NCI-H187 treated with DMSO at 0.1 percent for 48 hours (cell line): Measurements from ENCODE around the gene WWC2.

Experiments
- DNase-seq: peaks from one replicate; lab custom pipeline; 2025; lab: John Stamatoyannopoulos, UW

Gene WWC2

DNA sequence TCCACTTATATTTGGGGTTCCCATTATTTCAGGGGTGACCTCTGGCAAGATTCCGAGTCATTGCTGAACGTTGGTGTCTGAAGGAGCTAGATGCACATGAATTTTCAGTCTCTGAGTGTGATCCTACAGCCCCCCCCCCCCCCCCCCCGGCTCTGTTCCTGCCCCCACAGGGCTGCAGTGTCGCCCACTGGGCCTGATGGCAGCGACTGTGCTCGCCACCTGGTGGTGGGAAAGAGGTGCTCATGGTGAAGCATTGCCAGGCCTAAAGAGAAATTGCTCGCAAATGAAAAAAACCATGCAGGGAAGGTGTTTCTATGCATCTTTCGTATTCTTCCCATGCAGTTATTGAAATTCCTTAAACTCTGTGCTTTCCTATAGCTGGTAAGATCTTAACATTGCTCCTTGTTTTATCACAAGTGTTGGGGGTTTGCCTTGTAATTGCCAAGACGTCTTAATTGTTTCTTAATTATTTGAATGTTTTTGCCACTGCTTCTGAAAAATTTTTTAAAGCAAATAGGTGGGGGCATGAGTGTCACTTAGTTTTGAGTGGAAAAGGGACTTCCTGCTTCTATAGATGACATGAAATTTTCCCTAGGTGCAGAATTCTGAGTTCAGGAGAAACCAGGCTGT lies 157.8 kb downstream of the WWC2 start:
- DNase-seq: no peak

DNA sequence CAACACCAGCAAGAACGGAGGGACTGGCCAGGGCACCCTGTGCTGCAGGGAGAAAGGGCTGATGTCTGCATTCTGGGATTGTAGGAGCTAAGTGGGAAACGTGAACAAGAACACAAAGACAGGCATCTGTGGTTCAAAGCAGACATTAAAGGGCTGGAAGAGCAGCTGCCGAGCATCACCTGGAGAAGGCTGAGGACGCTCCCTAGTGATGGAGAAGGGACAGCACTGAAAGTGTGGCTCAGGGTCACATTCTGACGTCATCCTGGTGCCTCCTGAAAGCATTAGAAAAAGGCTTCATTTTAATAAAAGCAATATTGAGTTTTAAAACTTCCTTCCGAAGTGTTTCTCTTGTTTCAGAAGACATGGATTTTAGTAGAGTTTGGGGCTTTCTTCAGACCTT lies 158.8 kb downstream of the WWC2 start:
- no peak for DNase-seq

DNA sequence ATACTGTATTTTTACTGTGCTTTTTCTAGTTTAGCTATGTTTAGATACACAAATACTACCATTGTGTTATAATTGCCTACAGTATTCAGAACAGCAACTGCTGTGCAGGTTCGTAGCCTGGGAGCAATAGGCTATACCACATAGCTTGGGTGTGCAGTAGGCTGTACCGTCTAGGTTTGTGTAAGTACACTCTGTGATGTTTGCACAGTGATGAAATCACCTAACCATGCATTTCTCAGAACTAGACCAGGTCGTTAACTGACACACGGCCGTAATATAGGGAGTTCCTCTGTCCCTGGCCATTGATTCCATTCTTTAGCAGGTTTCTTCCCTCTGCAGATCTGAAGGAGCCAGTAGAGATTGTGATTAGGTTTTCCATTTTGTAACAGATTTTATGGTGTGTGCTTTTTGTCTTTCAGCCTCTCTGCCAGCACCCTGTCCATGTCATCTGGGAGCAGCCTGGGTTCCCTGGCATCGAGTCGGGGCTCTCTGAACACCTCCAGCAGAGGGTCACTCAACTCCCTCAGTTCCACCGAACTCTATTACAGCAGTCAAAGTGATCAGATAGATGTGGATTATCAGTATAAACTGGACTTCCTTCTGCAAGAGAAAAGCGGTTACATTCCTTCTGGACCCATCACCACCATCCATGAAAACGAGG lies 161.6 kb downstream of the WWC2 start:
- DNase-seq: no peak

DNA sequence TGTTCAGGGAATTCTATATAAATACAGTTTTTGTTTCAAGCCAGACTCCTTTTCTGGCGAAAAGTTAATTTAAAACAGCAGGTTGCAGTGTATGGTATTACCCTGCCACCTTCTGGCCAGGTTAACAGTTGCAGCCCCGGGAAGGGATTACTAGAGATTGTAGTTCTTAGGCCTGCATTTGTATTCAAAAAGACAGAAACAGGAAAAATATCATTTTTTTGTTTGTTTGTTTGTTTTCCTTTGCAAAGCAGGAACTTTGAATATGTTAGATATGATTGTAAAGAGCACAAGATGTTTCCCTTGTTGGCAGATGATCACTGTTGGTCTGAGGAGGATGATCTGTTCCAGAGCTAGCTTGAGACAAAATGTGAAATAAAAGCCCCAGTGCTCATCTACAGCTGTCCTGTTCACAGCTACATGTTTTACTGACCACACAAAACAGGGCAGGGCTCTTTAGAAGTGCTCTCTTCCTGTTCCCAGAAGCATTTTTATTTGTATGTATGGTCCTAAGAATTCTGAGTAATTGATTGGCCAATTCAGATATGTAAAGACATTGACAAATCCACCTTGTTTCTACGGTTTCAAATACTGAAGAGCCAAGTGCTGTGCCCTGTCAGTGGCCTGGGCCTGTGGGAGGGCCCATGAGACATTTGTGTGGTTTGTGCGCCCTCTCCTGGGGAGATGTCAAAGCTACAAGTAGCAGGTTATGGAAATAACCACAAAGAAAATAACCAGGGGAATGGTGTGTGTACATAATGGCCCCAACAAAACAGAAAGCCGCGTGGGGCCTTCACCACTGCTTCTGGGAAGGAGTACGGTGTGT lies 163.1 kb downstream of the WWC2 start:
- DNase-seq: no peak

DNA sequence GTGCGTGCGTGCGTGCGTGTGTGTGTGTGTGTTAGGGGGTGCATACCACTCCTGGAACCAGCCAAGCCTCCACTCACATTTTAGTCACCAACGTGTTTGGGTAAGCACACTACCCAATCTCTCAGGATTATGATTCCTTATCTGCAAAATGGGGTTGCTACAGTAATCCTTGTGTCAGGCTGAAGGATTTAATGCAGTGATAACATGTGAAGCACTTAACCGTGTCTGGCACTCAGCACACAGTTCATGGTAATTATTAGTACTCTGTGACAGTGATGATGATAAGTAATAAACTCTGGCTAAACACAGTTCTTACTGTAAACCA lies 163.7 kb downstream of the WWC2 start:
- DNase-seq: no peak

DNA sequence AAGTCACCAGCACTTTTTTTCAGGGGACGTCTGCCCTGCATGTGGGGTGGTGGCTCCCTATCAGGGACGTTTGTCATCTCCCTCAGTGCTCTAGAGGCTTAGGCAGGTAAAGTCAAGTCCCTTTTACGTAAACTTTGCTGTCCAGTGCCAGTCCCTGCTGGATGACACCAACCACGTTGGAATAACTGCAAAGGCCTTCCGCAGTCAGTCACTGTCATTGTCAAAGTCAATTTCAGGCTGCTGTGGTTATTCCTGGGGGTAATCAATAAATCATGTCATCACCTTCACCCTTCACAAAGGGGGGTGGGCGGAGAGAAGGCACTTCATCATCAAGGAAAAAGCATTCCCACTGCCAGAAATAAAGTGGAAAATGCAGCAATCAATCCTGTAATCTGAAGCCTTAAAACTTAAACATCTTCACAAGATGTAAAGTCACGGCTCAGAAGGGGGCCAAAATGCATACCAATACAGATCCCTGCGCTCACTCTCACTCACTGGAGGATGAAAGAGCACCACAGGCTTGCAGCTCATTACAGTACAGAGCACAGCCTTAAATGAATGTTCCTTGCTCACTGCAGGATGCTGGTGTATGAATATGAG lies 164.8 kb downstream of the WWC2 start:
- no peak for DNase-seq

DNA sequence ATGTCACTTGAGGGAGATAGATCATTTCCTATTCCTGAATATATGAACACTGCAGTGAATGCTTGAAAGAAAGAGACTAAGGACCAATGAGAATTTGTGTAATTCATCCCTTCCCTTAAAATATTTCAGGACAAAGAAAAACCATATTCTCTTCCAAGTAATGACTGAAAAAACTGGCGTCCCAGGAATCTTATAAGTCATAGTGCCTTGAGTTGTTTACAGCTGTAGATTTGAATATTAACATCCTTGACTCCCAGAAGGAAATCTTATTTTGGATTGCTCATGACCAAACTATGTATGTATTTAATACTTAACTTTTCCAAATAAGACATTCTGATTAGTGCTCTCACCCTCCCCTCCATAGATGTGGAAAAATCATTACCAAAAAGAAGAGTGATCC lies 165.6 kb downstream of the WWC2 start:
- DNase-seq: no peak

DNA sequence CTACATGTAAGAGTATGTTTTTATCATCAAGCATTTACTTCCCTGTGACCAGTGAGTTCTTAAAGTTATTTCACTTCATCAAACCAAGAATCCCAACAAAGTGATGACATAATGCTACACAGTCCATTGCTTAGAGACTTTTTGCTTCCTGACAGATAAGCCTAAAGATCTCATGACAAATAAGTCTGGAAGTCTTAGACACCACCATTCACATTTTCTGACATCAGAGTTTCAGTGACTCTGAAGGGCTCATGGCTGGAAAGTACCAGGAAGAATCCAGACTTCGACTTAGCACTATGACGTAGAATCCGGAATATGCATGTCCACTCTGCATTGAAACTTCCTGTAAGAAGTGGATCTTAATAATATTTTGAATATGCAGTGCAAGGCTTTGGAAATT lies 167.3 kb downstream of the WWC2 start:
- DNase-seq: no peak

DNA sequence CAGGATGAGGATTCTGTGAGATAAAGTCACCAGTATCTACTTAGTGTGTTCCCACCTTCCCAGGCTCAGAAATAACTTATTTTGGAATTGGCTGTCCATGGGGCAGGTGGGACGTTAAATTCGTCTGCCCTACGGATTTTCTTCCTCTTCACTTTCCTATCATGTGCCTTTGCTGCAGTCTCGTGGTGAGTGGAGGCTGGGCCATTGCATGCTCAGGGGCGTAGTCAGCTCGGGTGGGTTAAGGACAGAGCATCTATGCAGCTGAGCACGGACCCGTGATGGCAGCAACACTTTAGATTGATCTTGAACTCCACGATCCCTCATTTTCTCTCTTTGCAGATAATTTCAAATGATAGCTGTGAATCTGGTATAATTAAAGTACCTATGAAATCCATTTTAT lies 169.5 kb downstream of the WWC2 start:
- no peak for DNase-seq

DNA sequence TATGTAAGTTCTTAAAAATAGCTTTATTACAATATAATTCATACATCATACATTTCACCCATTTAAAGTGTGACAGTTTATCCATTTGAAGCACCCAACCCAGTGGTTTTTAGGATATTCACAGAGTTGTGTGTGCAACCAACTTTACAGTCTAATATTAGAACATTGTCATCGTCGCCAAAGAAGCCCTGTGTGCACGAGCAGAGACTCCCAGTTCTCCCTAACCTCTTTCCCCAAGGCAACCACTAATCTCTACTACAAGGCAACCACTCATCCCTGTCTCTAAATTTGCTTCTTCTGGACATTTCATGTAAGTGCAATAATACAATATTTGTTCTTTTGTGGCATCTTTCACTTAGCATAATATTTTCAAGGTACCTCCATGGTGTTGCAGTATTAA lies 173.3 kb downstream of the WWC2 start:
- no peak for DNase-seq

DNA sequence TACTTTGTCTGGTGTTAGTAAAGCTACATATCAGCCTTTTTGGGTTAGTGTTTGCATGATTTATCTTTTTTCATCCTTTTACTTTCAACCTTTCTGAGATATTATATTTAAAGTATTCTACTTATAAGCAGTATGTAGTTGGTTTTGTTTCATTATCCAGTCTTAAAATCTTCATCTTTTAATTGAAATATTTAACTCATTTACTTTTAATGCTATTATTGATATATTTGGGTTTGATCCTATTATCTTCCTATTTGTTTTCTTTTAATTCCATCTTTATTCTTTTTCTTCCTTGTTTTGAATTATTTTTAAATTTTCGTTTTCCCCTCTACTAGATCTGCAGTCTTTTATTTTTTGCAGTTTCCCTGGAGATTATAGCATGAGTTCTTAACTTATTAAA lies 177.0 kb downstream of the WWC2 start:
- no peak for DNase-seq

DNA sequence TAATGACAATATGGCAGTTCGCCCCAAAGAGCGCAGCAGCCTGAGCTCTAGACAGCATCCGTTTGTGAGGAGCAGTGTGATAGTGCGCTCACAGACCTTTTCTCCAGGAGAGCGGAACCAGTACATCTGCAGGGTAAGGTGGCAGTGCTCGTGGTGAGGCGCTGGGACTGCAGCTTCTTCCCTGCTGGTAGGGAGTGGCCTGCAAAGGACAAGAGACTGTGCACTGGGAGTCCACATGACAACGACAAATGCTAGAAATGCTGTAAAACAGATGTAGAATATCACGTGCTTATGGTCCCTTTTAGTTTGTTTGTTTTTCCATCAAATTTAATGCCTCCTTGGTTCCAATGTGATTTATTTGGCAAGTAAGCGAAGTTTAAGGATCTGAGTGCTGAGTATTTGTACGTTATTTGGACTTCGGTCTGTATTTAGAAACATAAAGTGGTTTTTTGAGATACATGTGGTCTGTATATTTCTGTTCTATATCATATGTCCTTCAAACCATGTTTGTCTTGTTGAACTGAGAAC lies 185.3 kb downstream of the WWC2 start:
- DNase-seq: peak; percentile 77

DNA sequence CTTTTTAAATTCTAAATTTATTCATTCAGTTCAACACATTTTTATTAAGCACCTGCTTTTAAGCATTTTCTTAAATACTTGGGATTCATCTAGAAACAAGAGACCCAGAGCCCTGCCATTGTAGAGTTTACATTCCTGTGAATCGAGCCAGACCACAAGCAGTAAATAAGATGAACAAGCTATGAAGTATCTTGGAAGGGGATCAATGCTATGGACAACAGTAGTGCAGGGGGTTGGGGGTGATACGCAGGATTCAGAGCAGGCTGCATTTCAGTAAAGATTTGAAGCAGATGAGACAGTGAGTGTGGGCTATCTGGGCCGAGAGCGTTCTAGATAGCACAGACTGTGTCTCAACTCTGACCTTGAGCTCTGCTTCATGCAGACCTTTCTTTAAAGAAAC lies 185.9 kb downstream of the WWC2 start:
- no peak for DNase-seq

DNA sequence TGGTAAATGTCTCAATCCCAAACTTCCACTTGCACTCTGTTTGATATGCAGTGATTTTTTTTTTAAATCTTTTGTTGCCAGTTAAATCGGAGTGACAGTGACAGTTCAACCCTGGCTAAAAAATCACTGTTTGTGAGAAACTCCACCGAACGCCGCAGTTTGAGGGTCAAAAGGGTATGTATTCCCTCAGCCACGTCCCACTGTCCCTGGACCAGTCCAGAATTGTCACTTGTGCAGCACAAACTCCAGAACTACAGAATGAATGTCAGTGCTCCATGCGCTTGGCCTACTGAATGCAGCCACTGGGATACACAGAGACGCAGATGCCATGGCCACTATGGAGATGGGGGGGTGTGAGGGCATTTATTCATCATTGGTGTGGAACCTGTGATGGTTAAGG lies 186.8 kb downstream of the WWC2 start:
- no peak for DNase-seq

DNA sequence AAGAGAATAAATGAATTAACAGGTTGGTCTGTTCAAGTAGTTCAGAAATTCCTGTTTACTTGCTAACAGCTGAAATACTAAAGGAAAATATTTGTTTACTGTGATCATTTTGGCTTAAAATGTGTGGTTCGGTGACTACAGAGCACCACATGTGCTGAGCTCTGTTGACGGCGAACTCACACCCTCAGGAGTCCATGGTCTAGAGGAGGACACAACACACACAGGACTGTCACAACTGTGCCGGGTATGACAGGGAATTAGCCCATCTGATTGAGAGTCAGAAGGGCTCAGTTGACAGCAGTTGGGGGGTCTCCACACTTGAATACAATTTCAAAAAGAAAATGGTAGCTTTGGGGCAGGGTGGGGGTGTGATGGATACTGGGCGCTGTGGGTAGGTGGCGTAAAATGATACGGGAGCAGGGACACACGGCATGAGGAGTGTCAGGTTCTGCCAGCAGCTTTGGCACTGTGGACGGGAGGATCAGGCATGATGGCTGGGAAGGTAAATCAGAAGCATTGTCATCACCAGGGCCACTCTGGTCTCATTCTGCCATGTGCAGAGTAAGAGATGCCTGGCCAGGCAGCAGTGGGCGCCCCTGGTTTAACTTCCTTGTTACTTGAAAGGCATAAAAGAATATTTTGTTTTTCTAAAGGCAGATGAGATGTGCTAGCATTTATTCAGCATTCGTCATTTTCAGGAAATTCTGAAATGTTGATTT lies 187.7 kb downstream of the WWC2 start:
- DNase-seq: no peak

DNA sequence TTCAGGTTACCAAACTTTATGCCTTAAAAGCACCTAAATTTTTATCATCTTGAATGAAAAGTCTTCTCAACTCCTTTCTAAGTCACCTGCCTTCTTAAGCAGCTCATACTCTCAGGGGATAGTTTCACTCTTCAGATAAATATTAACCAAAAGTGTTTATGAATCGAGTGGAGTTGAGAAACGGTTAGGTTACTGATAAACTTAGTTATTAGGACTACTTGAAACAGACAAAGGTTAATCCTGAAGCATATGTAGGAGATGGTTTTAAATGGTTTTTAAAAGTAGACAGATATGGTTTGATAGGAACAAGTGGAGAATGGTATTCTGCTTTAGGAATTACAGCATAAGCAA lies 188.2 kb downstream of the WWC2 start:
- no peak for DNase-seq

DNA sequence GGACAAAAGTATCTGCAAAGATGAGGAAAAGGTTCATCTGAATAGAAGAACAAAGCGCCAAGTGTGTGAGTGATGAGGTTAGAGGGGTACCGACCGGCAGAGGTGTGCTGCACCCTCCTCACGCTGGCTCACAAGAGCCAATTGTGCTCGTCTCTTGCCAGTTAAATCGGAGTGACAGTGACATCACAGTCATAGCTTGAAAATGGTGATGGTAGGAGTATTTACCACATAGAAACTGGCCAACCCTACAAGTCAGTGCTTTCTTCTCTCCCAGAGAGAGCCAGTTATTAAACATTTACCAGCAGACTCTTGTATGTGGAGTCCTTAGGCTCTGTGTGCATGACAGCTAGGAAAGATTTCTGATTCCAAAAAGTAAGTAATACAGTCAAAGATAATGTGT lies 188.6 kb downstream of the WWC2 start:
- no peak for DNase-seq

DNA sequence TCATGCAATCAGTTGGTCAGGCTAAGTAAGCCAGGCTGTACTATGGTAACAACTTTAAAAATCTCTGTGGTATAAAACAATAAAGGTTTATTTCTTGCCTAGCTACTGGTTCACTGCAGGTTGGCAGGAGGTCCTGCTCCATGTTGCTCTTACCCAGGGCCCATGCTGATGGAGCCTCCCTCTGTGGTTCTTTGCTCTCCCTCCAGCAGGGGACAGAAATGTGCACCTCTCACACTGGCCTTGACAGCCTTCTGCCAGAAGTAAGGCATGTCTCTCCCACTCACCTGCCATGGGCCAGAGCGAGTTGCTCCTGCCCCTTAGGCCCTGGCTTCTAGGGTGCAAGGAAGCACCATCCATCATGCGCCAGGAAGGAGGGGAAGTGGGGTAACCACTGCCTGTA lies 189.9 kb downstream of the WWC2 start:
- no peak for DNase-seq

DNA sequence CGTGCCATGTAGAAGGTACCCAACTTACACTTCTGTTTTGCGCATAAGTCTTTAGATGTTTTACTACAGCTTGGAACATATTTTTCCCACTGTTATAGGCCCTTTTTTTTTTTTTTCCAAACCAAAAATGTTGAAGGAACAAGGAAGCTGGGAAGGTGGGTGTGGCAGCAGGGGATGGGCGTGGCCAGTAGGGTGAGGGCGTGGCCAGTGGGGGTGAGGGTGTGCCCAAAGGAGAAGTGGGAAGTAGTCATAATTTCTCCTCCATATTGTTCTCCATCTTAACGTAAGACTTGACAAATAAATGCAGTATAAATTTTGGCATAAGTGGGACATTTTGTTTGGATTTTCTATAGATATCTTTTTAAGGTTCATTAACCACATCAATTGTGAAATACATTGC lies 190.6 kb downstream of the WWC2 start:
- DNase-seq: no peak

DNA sequence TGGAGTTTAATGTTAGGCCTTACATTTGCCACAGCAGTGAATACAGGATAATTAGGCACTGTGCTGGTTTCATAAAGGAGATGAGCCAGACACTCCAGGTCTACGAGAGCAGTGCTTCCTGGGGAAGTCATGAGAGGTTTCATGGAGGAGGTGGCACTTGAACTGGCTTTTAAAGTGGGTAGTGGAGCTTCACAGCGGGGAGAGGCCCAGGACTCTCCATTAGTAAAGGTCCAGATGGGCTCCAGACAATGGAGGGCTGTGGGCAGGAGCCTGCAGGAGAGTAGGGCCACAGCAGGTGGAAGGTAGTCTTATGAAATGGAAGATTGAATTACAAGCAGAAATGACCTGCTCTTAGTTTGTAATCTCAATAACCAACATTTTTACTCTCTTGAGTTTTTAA lies 192.0 kb downstream of the WWC2 start:
- DNase-seq: peak; percentile 81

DNA sequence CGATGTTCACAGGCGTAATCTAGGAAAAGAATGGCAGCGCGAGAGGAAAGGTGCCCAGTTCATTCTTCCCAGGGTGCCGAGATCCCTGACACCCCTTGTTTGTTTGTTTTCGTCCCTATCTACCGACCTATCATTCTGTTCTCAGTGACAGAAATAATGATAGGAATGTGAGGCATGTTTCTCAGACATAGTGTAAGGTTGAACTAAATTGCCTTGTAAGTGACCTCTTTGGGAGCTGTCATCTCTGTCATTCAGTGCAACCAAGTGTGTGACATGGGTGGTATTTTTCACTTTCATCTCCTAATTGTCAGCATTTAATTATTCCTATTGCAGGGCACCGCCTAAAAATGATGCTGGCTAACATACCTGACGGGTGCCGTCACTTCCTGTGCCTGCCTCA lies 196.7 kb downstream of the WWC2 start:
- DNase-seq: no peak

DNA sequence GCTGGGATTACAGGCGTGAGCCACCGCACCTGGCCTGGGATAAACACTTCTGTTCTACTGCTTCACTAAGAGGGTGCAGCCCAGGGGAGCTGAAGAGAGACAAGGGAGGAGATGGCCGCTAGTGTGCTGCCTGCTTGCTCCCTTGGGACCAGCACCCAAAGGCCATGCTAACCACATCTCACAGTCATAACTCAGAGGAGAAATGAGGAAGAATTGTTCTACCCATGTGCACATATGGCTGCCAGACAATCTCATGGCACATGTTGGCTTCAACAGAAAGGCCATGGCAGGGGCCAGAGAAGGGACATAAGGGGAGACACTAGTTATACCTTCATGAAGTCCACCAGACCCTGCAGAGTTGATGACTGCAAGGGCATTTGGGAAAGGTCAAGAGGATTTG lies 198.6 kb downstream of the WWC2 start:
- no peak for DNase-seq
